H1 (cell line): ENCODE data around the gene DYSF. TPM values are rescaled to one million over a fixed set of nuclear protein-coding genes. Genes with fewer than 3 reads are reported as not detected.

ENCODE experiments used
- CTCF ChIA-PET: fragments of 300-600 bp; sonication (Branson Sonifier 250); formaldehyde crosslinking; loops from one replicate; lab custom pipeline; 2021; ENCODE audit not compliant: partially characterized antibody; lab: Charles Lee
- POLR2A ChIA-PET: fragments of 300-600 bp; sonication (Branson Sonifier 250); formaldehyde crosslinking; loops from one replicate; lab custom pipeline; 2021; ENCODE audit warnings: inconsistent platforms; ENCODE audit not compliant: partially characterized antibody; lab: Charles Lee
- DNase-seq, 2 experiments: peaks; one replicate each; pipeline versions ENCODE4 v3.0.0 to v3.0.0-alpha.2; 2010 to 2022; ENCODE audit warnings: low spot score in 2 of 2, low read depth in 1 of 2, mixed read lengths in 1 of 2
- FAIRE-seq: peaks from 2 replicates; lab custom pipeline; 2011; peaks lifted over from hg19 to GRCh38; lab: Jason Lieb, UNC
- H2AFZ ChIP-seq: 2 replicates; pipeline ENCODE4 v1.8.1; 2012; ENCODE audit warnings: low read length, inconsistent platforms
- H2AK5ac ChIP-seq: 2 replicates; pipeline ENCODE4 v1.6.1; 2013; ENCODE audit warnings: low read depth, low read length
- H2BK120ac ChIP-seq: replicated peaks from 2 replicates; pipeline ENCODE3; 2013; ENCODE audit warnings: low read depth, low read length, inconsistent platforms
- H2BK12ac ChIP-seq: 2 replicates; pipeline ENCODE4 v1.6.1; 2013; ENCODE audit warnings: low read depth, low read length
- H2BK15ac ChIP-seq: 2 replicates; pipeline ENCODE4 v1.6.1; 2013; ENCODE audit warnings: low read length
- H2BK20ac ChIP-seq: 2 replicates; pipeline ENCODE4 v1.6.1; 2013; ENCODE audit warnings: low read length
- H2BK5ac ChIP-seq: 2 replicates; pipeline ENCODE4 v1.6.1; 2013; ENCODE audit warnings: low read depth, low read length
- H3K14ac ChIP-seq: 2 replicates; pipeline ENCODE4 v1.6.1; 2013; ENCODE audit warnings: inconsistent platforms; ENCODE audit not compliant: insufficient read length
- H3K18ac ChIP-seq: 2 replicates; pipeline ENCODE4 v1.6.1; 2013; ENCODE audit warnings: low read length; ENCODE audit errors: extremely low read depth
- H3K23ac ChIP-seq: 2 replicates; pipeline ENCODE4 v1.6.1; 2013; ENCODE audit warnings: inconsistent platforms; ENCODE audit not compliant: insufficient read length
- H3K23me2 ChIP-seq: 2 replicates; pipeline ENCODE4 v1.6.1; 2013; ENCODE audit warnings: low read depth, low read length
- H3K27ac ChIP-seq: 2 replicates; pipeline ENCODE4 v1.6.1; 2011; ENCODE audit warnings: low read depth, low read length, inconsistent platforms
- H3K27me3 ChIP-seq, 4 experiments: replicated peaks in 1 of 4; 1 replicate in 1 of 4; 2 replicates in 3 of 4; pipeline versions ENCODE4 v1.6.1 to v1.8.1; 2011 to 2013; ENCODE audit warnings: low read length in 3 of 4, mild to moderate bottlenecking in 3 of 4, inconsistent platforms in 2 of 4, mixed read lengths in 2 of 4, moderate library complexity in 1 of 4; ENCODE audit not compliant: control insufficient read depth in 3 of 4, insufficient read depth in 3 of 4; ENCODE audit errors: extremely low read depth in 1 of 4
- H3K36me3 ChIP-seq, 4 experiments: 2 replicates each; pipeline versions ENCODE4 v1.6.1 to v1.8.1; 2011 to 2013; ENCODE audit warnings: mild to moderate bottlenecking in 4 of 4, low read length in 3 of 4, moderate library complexity in 2 of 4, control low read depth in 1 of 4, inconsistent platforms in 1 of 4; ENCODE audit not compliant: insufficient read depth in 4 of 4, control insufficient read depth in 2 of 4
- H3K4ac ChIP-seq: replicated peaks from 2 replicates; pipeline ENCODE3; 2013; ENCODE audit warnings: low read length, low read depth, mixed read lengths, inconsistent platforms; ENCODE audit not compliant: insufficient read length
- H3K4me1 ChIP-seq, 4 experiments: replicated peaks in 1 of 4; 1 replicate in 1 of 4; 2 replicates in 3 of 4; pipeline versions ENCODE4 v1.6.1 to v1.8.1; 2011 to 2013; ENCODE audit warnings: low read length in 3 of 4, inconsistent platforms in 2 of 4, mixed read lengths in 1 of 4; ENCODE audit not compliant: insufficient read depth in 4 of 4, control insufficient read depth in 3 of 4
- H3K4me2 ChIP-seq, 2 experiments: 2 replicates each; pipeline versions ENCODE4 v1.6.1 to v1.8.1; 2011 to 2013; ENCODE audit warnings: low read depth in 2 of 2, low read length in 2 of 2, control low read depth in 1 of 2, inconsistent platforms in 1 of 2, mild to moderate bottlenecking in 1 of 2; ENCODE audit not compliant: insufficient read depth in 1 of 2
- H3K4me3 ChIP-seq, 4 experiments: fragments of 200-600, 300-600 bp in 1 of 4; sonication (generic), shearing (Covaris generic), sonication (Bioruptor Twin) in 1 of 4; 2 replicates each; pipeline versions ENCODE4 v1.5.1 to v1.8.1; 2011 to 2016; ENCODE audit warnings: low read length in 4 of 4, low read depth in 3 of 4, control low read depth in 2 of 4, inconsistent platforms in 2 of 4, mild to moderate bottlenecking in 2 of 4, mixed read lengths in 1 of 4, moderate library complexity in 1 of 4; ENCODE audit not compliant: insufficient read depth in 2 of 4; ENCODE audit errors: extremely low read depth in 1 of 4
- H3K56ac ChIP-seq: replicated peaks from 2 replicates; pipeline ENCODE3; 2013; ENCODE audit warnings: low read depth, mild to moderate bottlenecking, mixed read lengths, low read length, inconsistent platforms; ENCODE audit not compliant: insufficient read length
- H3K79me1 ChIP-seq: 2 replicates; pipeline ENCODE4 v1.6.1; 2013; ENCODE audit warnings: low read depth, low read length, control low read depth
- H3K79me2 ChIP-seq, 2 experiments: 2 replicates each; pipeline versions ENCODE4 v1.6.1 to v1.8.1; 2012 to 2013; ENCODE audit warnings: low read length in 2 of 2, mild to moderate bottlenecking in 2 of 2, inconsistent platforms in 1 of 2; ENCODE audit not compliant: insufficient read depth in 2 of 2, control insufficient read depth in 1 of 2
- H3K9ac ChIP-seq, 4 experiments: replicated peaks in 1 of 4; 1 replicate in 1 of 4; 2 replicates in 3 of 4; pipeline versions ENCODE4 v1.6.1 to v1.8.1; 2011 to 2013; ENCODE audit warnings: low read depth in 3 of 4, low read length in 3 of 4, control low read depth in 2 of 4, mild to moderate bottlenecking in 2 of 4, moderate library complexity in 2 of 4, inconsistent platforms in 1 of 4; ENCODE audit errors: extremely low read depth in 1 of 4
- H3K9me3 ChIP-seq, 2 experiments: 2 replicates each; pipeline versions ENCODE4 v1.6.1 to v1.8.1; 2012 to 2013; ENCODE audit warnings: mild to moderate bottlenecking in 2 of 2, moderate library complexity in 2 of 2, control low read depth in 1 of 2, inconsistent platforms in 1 of 2, low read depth in 1 of 2, low read length in 1 of 2, mixed read lengths in 1 of 2; ENCODE audit not compliant: insufficient read depth in 2 of 2
- H4K20me1 ChIP-seq, 2 experiments: replicated peaks in 1 of 2; 2 replicates each; pipeline versions ENCODE3 to v1.8.1; 2011 to 2013; ENCODE audit warnings: inconsistent platforms in 2 of 2, low read length in 2 of 2, mild to moderate bottlenecking in 1 of 2; ENCODE audit not compliant: insufficient read depth in 2 of 2, control insufficient read depth in 1 of 2
- H4K5ac ChIP-seq: 2 replicates; pipeline ENCODE4 v1.6.1; 2013; ENCODE audit warnings: low read length, low read depth, mixed read lengths, inconsistent platforms; ENCODE audit not compliant: insufficient read length
- H4K8ac ChIP-seq: 2 replicates; pipeline ENCODE4 v1.8.0; 2013; ENCODE audit warnings: mild to moderate bottlenecking, moderate library complexity, low read length, inconsistent platforms; ENCODE audit not compliant: insufficient read depth; ENCODE audit errors: extremely low read depth
- H4K91ac ChIP-seq: replicated peaks from 2 replicates; pipeline ENCODE3; 2013; ENCODE audit warnings: low read length, mixed read lengths, inconsistent platforms; ENCODE audit not compliant: insufficient read length
- WGBS, 2 experiments: shearing (Covaris generic) in 1 of 2; methylation state at CpG; one replicate each; pipeline versions ENCODE4 v1.1.6 to v1.1.7; 2013 to 2015; ENCODE audit warnings: low lambda C conversion rate in 2 of 2, mixed read lengths in 2 of 2, inconsistent platforms in 1 of 2, low coverage in 1 of 2, missing lambda C conversion rate in 1 of 2; ENCODE audit not compliant: insufficient replicate concordance in 2 of 2, insufficient coverage in 1 of 2, insufficient read length in 1 of 2; ENCODE audit errors: extremely low coverage in 1 of 2, missing lambda C conversion rate in 1 of 2; 5-methylcytosine and 5-hydroxymethylcytosine counted together
- polyA plus RNA-seq, 7 experiments: library from polyadenylated mRNA; depleted of rRNA in 3 of 7; stranded (reverse) in 5 of 7; unstranded in 2 of 7; fragments of >200 nt in 5 of 7; fragments of 200-250 nt in 2 of 7; gene quantifications; 1 replicate in 5 of 7; 2 replicates in 1 of 7; 4 replicates in 1 of 7; pipeline versions ENCODE4 v1.2.1 to v1.2.3, GENCODE V29; 2011 to 2013; ENCODE audit warnings: missing spikeins in 2 of 7, mixed read lengths in 2 of 7
- total RNA-seq: library from RNA; stranded (reverse); fragmentation: NEBNext Ultra II Directional; extraction: Animal tissue kit (Norgen Biotek cat#: 25700); gene quantifications from 2 replicates; pipeline ENCODE4 v1.2.1, GENCODE V29; 2021
- TF ChIP-seq, protein P1 (sequence below): IDR thresholded peaks from 2 replicates; pipeline ENCODE4 v1.6.1; 2011; ENCODE audit warnings: low read length, improper control_type of control experiment

Gene DYSF
- total and polyA plus RNA-seq, 2 of the 8 experiments (the other 6 are each of a cell fraction or from before 2014, with no cell fraction given) = 5.8 to 7.1 TPM

DNA sequence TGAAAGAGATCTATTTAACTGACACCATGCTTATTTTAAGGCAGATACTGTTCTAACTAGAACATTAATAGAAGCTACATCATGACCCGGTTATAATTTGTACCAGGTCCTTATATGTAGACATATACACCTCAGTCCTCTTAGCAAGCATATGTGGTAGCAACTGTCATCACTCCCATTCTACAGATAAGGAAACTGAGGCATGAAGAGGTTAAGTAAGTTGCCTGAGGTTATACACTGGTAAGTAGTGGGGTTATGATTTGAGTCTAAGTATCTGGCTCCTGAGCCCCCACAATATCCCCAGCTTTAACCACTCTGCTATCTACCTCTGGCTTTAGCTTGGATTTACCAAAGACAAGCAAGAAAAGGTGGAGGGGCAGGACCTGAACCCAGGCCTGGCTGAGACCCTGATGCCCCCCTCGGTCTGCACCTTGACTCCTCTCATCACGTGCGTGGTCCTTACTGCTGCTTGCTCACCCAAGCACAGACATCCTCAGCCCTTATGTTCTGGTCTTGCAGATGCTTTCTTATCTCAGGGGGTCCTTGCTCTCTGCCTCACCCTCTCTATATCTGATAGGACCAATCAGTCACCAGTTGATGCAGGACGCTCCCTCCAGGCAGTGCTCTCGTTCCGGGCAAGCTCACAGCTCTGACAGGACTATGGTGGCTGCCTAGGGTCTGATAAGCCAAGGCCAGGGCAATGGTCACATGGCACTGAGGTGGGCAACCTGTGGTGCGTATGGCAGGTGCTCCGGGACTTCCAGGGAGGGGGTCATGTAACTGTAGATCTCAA is 4.0 kb downstream of the DYSF start:
- Histone ChIP-seq H3K4ac (no peak overlapping the region), H4K91ac (no peak overlapping the region), H2BK120ac (no peak overlapping the region), H3K79me2 (no peaks in the 10 kb centered on the region), H3K27me3 (peaks cover 5 to 53% (median 41%) of the 10 kb centered on the region in 4 experiments), H2BK20ac (0 out of 2 replicates have a peak overlapping the region, but pooled peaks have one; percentile 23), H2BK12ac (peak overlapping the region; percentile 35; the same call in 1 of the 2 replicates), H3K4me2 (no peak overlapping the region; a peak in 1 of 4 replicates), H2AFZ (no peak overlapping the region), H3K9me3 (no peaks in the 10 kb centered on the region), H3K23ac (no peak overlapping the region), H4K5ac (no peak overlapping the region), H2BK5ac (0 out of 2 replicates have a peak overlapping the region, but pooled peaks have one; percentile 17), H4K8ac (no peak overlapping the region), H3K18ac (no peak overlapping the region; the same call in 1 of the 2 replicates), H3K9ac (no peak overlapping the region), H3K27ac (no peak overlapping the region), H3K23me2 (peaks cover 6% of the 10 kb centered on the region; the same call in 1 of the 2 replicates), H3K14ac (no peak overlapping the region), H4K20me1 (peaks cover 0 to 4% of the 10 kb centered on the region in 2 experiments), H3K79me1 (no peaks in the 10 kb centered on the region; the same call in 1 of the 2 replicates), H2AK5ac (peak overlapping the region; percentile 75; the same call in 1 of the 2 replicates), H3K56ac (no peak overlapping the region), H3K4me1 (peaks cover 22 to 41% (median 30%) of the 10 kb centered on the region in 4 experiments), H3K36me3 (no peaks in the 10 kb centered on the region), H3K4me3 (no peak overlapping the region), H2BK15ac (peak overlapping the region; percentile 85)
- ChIA-PET CTCF (interaction anchor here (0.6 to 21.6 kb wide), 5 partner anchors 11 to 51 kb away, joined by 3 to 211 read pairs (median 10); no protein-coding TSS in a partner anchor), POLR2A (interaction anchor here (1.1 to 5.3 kb wide), 3 partner anchors 9 to 75 kb away, joined by 4 to 51 read pairs (median 9); no protein-coding TSS in a partner anchor)
- FAIRE-seq = no peak
- DNase-seq = peak in 1 of 2 experiments; percentile 43
- WGBS, 2 experiments = 90% methylated on average over 9 of the region's 9 CpGs; no CpG with 5 or more reads in 1 of the 2 experiments
- TF ChIP-seq, protein P1, sequence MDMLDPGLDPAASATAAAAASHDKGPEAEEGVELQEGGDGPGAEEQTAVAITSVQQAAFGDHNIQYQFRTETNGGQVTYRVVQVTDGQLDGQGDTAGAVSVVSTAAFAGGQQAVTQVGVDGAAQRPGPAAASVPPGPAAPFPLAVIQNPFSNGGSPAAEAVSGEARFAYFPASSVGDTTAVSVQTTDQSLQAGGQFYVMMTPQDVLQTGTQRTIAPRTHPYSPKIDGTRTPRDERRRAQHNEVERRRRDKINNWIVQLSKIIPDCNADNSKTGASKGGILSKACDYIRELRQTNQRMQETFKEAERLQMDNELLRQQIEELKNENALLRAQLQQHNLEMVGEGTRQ = no peak
